DMS53 (cell line): ENCODE data around the gene WDR72.
"Not testable (repeated sequence)": the region's sequence is repeated elsewhere in the genome, so short reads cannot be mapped to it uniquely, and the experiment has no call there.

Experiments used
- DNase-seq: peaks from one replicate; lab custom pipeline; 2025; lab: John Stamatoyannopoulos, UW

Gene WDR72

DNA sequence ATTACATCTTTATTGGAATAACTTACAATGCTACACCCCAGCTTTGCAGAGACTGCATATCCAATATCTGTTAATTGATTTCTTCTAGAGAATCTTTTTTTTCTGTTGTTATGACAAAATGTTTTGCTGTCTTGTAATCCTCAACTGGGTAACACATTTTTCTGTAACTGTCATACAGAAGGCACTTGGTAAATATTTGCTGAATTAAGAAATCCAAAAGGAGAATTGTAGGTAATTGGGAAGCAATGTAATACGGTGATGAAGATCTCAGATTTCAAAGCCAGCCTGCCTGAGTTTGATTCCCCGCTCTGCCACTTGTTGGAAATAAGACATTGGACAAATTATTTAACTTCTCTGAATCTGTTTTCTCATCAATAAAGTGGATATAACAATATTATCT lies 169.1 kb downstream of the WDR72 start:
- no peak for DNase-seq

DNA sequence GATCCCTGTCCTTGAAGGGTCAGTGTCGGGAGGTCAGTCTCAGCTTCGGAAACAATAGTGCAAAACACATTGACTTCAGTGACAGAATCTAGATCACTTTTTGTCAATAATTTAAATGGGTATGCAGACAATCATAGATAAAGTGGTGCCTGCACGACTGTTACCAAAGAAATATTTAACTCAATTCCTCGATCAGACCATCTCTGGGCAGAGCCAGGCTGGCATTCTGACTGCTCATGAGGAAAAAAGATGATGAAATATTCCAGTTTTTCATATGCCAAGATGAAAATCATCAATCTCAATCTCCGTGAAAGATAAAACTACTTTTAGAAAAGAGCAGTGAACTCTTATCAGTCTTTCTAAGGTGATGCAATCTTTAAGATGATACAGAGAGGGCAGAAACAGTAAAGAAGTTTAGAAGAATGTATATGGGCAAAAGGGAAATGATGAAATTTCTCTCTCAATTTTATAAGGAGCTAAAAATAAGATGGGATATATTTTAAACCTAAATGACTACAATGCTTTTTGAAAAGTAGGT lies 169.9 kb downstream of the WDR72 start:
- DNase-seq = no peak

DNA sequence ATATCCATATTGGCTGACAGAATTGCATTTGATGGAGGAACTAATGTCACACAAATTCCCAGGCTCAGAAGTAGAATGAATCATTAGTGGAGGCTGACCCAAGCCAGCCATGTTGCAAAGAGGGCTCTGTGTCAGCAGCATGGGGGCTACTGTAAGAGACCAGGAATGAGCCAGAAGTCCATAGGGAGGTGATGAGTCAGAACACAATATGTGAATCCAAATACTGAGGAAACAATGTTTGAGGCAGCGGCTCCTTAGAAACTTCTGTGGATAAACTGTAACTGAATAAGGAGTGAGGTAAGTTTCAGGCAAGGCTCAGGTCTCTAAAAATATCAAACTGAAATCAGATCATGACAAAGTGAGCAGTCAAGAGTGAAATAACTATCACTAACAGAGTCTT lies 170.7 kb downstream of the WDR72 start:
- DNase-seq = no peak

- peak; percentile 58 for DNase-seq
Observed at GRCh38 chr15:53586799-53587198, 172.7 kb downstream of the WDR72 start.

- DNase-seq = no peak
Observed at GRCh38 chr15:53581513-53581912, 177.9 kb downstream of the WDR72 start.

- DNase-seq = peak; percentile 9
Observed at GRCh38 chr15:53580366-53580765, 179.1 kb downstream of the WDR72 start.

- no peak for DNase-seq
Observed at GRCh38 chr15:53576841-53577240, 182.6 kb downstream of the WDR72 start.

DNA sequence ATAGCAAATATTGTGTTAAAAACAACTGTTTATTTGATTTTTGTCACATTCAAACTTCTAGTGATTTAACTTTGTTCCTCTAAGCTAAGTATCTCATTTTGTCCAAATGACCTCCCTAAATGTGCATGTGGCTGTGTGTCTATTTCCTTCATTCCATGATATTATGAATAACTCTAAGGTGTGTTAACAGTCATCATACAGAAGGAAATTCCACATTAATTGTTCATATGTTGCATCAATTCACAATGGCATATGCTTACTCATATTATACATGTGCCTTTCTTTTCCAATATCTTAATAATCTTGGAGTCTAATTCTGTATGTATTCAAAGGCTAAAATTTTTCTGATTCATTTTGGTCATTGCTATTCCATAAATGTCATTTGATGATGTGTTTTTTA lies 186.4 kb downstream of the WDR72 start:
- DNase-seq = no peak

GRCh38 chr15:53569751-53570480 lies 189.5 kb downstream of the WDR72 start:
- no peak for DNase-seq

DNA sequence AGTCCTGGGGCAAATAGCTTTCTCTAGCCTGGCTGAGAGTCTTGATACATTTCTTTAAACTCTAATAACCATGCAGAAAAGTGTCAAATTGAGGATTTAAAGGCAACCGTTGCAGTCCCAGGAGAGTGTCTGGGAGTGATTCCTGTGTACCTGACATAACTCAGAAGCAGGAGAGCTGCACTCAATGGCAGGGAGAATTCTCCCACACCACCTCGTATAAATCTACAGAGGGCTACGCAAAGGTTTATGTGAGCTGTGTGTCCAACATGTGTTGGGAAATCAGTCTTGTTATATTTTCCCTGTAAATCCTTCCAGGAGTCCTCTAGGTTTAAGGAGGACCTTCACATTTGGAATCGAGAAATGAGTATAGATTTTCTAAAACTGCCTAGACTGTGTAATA lies 192.6 kb downstream of the WDR72 start:
- DNase-seq = no peak

- no peak for DNase-seq
Observed at GRCh38 chr15:53565721-53566120, 193.7 kb downstream of the WDR72 start.

DNA sequence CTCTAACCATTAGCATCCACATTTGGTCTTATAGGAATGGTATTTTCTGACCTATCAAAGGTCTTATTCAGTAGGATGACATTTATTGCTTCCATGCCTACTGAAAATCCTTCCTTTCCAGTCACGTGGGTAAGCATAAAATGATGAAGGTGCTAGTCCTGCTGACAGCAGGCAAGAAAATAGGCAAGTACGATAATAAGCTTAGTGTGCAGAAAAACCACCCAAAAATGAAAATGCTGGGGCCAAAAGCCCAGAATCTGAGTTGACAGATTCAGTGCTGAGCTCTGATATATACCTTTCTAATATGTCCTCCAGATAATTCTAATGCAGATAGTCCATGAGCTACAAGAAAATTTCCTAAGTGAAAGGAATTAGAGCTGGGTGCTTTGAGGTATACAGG lies 194.8 kb downstream of the WDR72 start:
- DNase-seq = no peak

- DNase-seq = no peak
Observed at GRCh38 chr15:53563627-53564026, 195.8 kb downstream of the WDR72 start.

DNA sequence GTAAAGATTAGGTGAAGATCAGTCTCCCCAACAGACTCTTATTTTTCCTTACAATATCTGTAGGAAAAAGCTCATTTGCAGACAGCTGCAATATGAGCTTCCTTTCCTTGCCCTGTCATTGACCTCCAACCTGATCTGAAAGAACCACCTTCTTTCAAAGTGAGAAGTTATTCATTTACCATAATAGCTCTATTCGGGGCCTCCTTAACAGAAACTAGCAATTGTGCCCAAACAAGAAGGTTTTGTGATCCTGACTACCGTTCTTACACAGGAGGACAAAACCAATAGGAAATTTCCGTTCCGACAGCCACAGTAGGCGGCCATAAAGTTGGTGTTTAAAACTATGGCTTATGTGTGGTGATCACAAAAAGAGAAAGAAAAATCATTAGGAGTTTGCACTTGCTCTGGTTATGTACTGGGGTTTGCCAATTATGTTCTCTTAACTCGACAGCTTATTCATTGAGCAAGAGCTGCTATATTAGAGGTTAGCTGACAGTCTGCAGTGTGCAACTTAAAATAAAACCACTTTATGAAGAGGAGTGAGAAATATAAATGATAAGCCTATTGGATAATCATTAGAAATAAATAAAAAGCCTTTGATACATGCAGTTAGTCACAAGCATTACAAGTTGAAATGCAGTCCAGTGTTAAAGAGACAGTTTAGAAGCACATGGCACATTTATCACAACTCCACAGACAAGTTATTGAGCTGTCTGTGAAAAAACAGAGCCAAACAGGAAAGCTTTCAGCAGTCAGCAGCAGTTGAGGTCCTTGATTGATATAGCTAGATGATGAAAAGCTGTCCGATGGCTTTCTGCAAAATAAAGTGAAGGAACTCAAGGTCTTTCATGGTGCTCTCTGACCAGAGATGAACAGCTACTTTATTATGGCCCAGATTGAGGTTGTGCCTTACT lies 199.8 kb downstream of the WDR72 start:
- DNase-seq = peak; percentile 81

DNA sequence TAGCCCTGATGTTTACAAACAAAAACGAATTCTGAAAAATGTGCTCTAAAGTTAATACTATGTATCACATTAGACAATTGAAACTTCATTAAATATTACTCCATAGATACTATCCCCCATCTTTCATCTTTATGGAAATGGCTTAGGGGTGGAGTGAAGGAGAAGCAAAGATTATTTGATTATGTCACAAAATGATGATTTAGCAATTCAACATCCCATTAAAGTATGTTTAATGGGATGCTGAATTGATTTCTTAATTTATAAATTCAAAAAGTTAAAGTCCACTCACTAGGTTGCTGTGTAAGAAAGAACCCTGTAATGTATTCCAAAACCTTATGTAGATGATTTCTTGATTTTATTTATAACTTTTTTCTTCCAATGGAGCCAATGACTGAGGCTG lies 201.1 kb downstream of the WDR72 start:
- DNase-seq = no peak

GRCh38 chr15:53555226-53555625 lies 204.2 kb downstream of the WDR72 start:
- no peak for DNase-seq

DNA sequence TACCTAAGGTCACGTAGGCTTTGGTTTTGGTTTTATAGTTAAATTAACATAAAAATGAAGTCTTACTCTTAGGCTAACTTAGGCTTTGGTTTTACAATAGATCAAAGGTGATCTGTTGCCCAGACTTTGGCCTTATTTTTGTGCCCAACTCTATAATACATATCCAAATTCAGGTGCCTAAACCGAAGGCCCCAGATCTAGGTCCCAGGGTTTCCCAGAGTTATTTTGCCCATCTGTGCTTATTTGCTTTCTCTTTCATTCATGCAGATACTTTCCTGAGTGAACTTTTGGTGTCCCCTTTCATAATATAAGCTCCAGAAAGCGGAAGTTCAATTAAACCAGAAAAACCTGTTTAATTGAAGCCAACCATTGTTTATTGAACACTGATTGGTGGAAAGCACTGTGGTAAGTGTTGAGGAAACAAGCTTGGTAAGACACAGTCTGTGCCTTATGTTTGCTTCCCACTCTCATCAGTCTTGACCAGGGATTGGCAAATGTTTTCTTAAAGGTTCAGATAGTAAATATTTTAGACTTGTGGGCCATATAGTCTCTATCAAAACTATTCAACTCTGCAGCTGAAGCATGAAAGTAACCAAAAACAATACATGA lies 209.7 kb downstream of the WDR72 start:
- peak; percentile 94 for DNase-seq

DNA sequence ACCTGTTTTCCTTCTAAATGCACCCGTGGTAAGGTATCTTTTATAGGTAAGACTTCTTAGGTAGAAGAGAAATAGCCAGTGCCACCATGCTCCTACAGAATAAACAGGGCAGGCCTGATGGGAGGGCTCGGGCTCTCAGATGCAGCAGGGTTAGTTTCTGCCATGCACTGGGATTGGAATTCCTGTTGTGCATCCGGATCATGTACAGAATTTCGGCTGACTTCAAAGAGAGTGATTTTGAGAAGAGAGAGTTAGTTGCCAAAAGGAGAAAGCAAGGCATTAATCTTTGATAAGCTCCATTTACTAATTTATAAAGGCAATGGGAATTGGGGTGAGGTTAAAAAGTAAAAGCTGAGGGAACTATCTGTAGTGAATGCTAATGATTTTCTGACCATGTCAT lies 211.2 kb downstream of the WDR72 start:
- no peak for DNase-seq

DNA sequence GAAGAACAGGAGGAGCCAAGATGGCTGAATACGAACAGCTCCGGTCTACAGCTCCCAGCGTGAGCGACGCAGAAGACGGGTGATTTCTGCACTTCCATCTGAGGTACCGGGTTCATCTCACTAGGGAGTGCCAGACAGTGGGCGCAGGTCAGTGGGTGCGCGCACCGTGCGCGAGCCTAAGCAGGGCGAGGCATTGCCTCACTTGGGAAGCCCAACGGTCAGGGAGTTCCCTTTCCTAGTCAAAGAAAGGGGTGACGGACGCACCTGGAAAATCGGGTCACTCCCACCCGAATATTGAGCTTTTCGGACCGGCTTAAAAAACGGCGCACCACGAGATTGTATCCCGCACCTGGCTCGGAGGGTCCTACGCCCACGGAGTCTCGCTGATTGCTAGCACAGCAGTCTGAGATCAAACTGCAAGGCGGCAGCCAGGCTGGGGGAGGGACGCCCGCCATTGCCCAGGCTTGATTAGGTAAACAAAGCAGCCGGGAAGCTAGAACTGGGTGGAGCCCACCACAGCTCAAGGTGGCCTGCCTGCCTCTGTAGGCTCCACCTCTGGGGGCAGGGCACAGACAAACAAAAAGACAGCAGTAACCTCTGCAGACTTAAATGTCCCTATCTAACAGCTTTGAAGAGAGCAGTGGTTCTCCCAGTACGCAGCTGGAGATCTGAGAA lies 218.7 kb downstream of the WDR72 start:
- not testable (repeated sequence) for DNase-seq

DNA sequence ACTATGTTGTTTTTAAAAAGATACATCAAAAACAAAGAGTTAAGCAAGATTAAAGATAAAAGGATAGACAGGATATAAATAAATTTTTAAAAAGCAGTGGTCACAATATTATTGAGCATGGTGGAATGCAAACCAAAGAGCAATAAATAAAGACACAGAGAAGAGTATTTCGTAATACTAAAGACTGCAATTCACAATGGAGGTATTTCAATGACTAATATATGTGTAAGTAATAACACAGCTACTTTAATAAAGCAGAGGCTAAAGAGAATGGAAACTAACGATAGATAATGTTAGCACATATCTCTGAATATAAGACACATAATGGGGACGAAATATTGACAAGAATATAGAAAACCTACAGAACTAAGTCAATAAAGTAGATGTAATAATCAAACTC lies 219.6 kb downstream of the WDR72 start:
- DNase-seq = no peak

DNA sequence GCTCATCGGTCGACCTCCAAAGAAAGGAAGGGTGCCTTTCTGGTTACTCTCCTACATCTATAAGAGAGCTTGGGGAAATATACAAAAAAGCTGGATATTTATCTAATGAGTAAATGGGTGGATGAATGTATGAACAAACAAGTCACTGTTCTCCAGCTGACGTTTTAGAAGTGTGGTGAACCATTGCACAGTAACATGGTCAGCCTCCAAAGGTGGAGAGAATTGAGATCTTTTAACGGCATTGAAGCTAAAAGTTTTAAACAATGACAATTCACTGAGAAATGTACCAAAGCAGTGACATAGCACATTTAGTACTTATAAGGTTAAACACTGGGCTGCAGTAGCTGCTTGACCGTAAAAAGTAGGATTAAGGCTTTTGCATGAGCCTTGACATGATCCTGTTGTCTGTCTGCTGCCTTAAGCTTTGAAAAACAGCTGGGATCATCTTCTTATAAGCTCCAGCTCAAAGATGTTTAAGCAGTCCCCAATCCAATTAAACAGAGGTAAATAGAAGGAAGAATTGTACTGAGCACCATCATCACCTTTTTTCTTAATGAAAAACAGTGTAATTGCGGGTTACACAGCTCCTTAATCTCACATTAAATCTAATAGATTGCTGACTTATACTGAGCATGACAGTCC lies 222.9 kb downstream of the WDR72 start:
- peak; percentile 43 for DNase-seq

DNA sequence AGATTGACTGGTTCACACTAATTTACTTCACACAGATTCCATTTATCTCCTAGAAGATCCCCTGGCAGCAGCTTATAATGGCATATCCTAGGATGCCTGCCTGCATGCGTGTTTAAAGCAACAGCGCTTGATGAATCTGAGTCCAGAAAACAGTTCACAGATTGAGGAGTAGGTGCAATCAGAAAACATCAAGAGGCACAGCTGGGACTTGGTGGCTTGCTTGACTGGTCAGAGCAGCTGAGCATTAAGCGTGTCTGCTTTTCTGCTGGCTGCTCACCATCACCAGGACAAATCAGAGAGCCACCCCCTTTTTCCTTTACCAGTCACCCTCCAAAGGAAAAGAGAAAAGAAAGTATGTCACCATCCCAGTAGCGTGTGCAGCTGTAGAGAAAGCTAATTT lies 223.6 kb downstream of the WDR72 start:
- DNase-seq = no peak
